Sigmoid colon (tissue), 7 donors: ENCODE data around the gene ZP2. TPM values are rescaled to one million over a fixed set of nuclear protein-coding genes. Genes with fewer than 3 reads are reported as not detected.
"Not testable (repeated sequence)": the region's sequence is repeated elsewhere in the genome, so short reads cannot be mapped to it uniquely, and the experiment has no call there.

Source experiments
- DNase-seq: peaks from one replicate; pipeline ENCODE4 v3.0.0-alpha.2; 2019
- H3K27ac ChIP-seq, 4 donors: fragments of 200-600 bp; sonication (generic); one replicate each; pipeline ENCODE4 v1.5.1; 2016 to 2019; ENCODE audit warnings: mild to moderate bottlenecking in 1 of 4
- H3K27me3 ChIP-seq, 3 donors: fragments of 200-600 bp; sonication (generic); one replicate each; pipeline ENCODE4 v1.5.1; 2019; ENCODE audit warnings: mild to moderate bottlenecking in 1 of 3
- H3K36me3 ChIP-seq, 4 donors: fragments of 200-600 bp; sonication (generic); one replicate each; pipeline ENCODE4 v1.5.1; 2016 to 2019
- H3K4me1 ChIP-seq, 4 donors: fragments of 200-600 bp; sonication (generic); one replicate each; pipeline ENCODE4 v1.5.1; 2017 to 2019
- H3K4me3 ChIP-seq, 4 donors: fragments of 200-600 bp; sonication (generic); one replicate each; pipeline ENCODE4 v1.5.1; 2017 to 2019; ENCODE audit warnings: mild to moderate bottlenecking in 2 of 4, moderate library complexity in 1 of 4
- H3K9me3 ChIP-seq, 4 donors: fragments of 200-600 bp in 3 of 4; sonication (generic) in 3 of 4; one replicate each; pipeline versions ENCODE4 v1.5.1 to v1.6.1; 2013 to 2019
- EP300 ChIP-seq, 4 donors: sonication (generic); formaldehyde crosslinking; IDR thresholded peaks; one replicate each; pipeline ENCODE4 v1.6.1; 2017; ENCODE audit warnings: antibody characterized with exemption in 4 of 4
- POLR2A ChIP-seq, 2 donors: fragments of 450-650 bp; IDR thresholded peaks; one replicate each; pipeline ENCODE4 v1.6.1; 2016; ENCODE audit warnings: antibody characterized with exemption in 2 of 2, mild to moderate bottlenecking in 2 of 2, moderate library complexity in 2 of 2
- POLR2AphosphoS5 ChIP-seq, 4 donors: sonication (generic); formaldehyde crosslinking; IDR thresholded peaks; one replicate each; pipeline ENCODE4 v1.6.1; 2017; ENCODE audit warnings: antibody characterized with exemption in 4 of 4
- WGBS, 2 donors: extraction: QIAGEN DNeasy Blood & Tissue Kit; methylation state at CpG; one replicate each; pipeline ENCODE4 v1.1.7; 2013; 5-methylcytosine and 5-hydroxymethylcytosine counted together
- intact Hi-C: fragments of 100-400 bp; cut with DNase I; formaldehyde crosslinking; loops from one replicate; pipeline ENCODE4 v1.15.1; 2023
- polyA plus RNA-seq, 3 donors: library from polyadenylated mRNA; stranded (reverse); fragments of 200-250 nt; gene quantifications; one replicate each; pipeline ENCODE4 v1.2.3, GENCODE V29; 2013
- total RNA-seq, 4 donors: library from RNA; depleted of rRNA; stranded (reverse); fragments of >200 nt; gene quantifications; one replicate each; pipeline ENCODE4 v1.1.0, GENCODE V29; 2016
- TF ChIP-seq, protein P1 (sequence below), 4 experiments: fragments of 450-650 bp in 3 of 4; fragments of 200-600 bp in 1 of 4; IDR thresholded peaks; one replicate each; pipeline ENCODE4 v1.5.1; 2016 to 2019; ENCODE audit warnings: antibody characterized with exemption in 4 of 4, mild to moderate bottlenecking in 3 of 4, moderate library complexity in 2 of 4
- donor health status: healthy with polysubstance abuse.
- donor health status: Bipolar disorder and iron deficiency.
- donor health status: healthy.

Gene ZP2
- total and polyA plus RNA-seq, 7 donors: 0.03 TPM; not detected in 6

DNA sequence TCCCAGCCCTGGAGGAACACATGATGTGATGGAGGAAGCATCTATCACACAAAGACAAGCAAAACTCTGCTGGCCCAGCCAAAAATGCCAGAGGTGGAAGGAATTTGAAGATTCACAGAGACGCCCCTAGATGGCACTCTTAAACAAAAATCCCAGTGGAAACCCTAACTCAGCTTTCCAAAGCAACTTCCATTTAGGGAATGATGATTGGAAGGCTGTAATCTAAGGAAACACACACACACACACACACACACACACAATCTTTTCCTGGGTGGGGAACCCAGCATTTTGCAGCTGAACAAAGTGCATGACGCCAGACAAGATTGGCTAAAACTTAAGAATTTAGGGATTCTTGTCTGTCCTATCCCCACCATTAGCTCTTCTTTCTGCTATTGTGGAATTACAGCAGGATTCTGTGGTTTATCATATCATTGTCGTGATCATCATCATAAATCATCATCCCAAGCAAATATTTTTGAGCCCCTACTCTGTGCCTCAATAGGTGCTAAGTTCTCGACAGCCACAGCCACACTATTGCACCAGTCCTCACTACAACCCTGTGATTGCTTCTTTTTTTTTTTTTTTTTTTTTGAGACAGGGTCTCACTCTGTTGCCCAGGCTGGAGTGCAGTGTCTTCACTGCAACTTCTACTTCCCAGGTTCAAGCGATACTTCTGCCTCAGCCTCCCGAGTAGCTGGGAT is 54.5 kb downstream of the ZP2 start:
- Histone ChIP-seq H3K4me3 (no peak overlapping the region), H3K27ac (peak overlapping the region; percentile 85 to 93 (median 89))

DNA sequence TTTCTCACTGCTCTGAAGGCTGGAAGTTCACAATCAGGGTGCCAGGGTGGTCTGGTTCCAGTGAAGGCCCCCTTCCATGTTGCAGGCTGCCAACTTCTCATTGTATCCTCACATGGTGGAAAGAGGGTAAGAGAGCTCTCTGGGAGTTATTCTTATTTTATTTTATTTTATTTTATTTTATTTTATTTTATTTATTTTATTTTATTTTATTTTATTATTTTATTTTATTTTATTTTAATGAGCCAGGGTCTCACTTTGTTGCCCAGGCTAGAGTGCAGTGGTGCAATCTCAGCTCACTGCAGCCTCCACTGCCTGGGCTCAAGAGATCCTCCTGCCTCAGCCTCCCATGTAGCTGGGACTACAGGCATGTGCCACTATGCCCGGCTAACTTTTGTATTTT is 55.4 kb downstream of the ZP2 start:
- H3K4me3 ChIP-seq, H3K9me3 ChIP-seq, H3K36me3 ChIP-seq, H3K27ac ChIP-seq, DNase-seq, H3K27me3 ChIP-seq: not testable (repeated sequence)
- H3K4me1 ChIP-seq: peaks cover 0 to 31% (median 30%) of the 10 kb centered on the region in 4 donors
- intact Hi-C loops: loop anchor here (5.0 to 10.0 kb wide), 3 partner anchors 121 to 399 kb away; partner anchors contain the start of genes CRYM, DCUN1D3 and LYRM1
- WGBS, 2 donors: 45 to 78% methylated on average over 1 of the region's 1 CpG

More for the DNA sequence above, 54.5 kb downstream of the ZP2 start:
- H3K9me3 ChIP-seq: no peaks in the 10 kb centered on the region
- peaks cover 0 to 40% (median 38%) of the 10 kb centered on the region in 4 donors for H3K4me1 ChIP-seq
- 41 to 59% methylated on average over 6 of the region's 6 CpGs for WGBS, 2 donors
- no peaks in the 10 kb centered on the region for H3K36me3 ChIP-seq
- TF ChIP-seq EP300 (IDR thresholded peaks at IDR 0.05) (no peak), POLR2AphosphoS5 (IDR thresholded peaks at IDR 0.05) (peak in 1 of 4 donors; percentile 27)
- TF ChIP-seq, protein P1, sequence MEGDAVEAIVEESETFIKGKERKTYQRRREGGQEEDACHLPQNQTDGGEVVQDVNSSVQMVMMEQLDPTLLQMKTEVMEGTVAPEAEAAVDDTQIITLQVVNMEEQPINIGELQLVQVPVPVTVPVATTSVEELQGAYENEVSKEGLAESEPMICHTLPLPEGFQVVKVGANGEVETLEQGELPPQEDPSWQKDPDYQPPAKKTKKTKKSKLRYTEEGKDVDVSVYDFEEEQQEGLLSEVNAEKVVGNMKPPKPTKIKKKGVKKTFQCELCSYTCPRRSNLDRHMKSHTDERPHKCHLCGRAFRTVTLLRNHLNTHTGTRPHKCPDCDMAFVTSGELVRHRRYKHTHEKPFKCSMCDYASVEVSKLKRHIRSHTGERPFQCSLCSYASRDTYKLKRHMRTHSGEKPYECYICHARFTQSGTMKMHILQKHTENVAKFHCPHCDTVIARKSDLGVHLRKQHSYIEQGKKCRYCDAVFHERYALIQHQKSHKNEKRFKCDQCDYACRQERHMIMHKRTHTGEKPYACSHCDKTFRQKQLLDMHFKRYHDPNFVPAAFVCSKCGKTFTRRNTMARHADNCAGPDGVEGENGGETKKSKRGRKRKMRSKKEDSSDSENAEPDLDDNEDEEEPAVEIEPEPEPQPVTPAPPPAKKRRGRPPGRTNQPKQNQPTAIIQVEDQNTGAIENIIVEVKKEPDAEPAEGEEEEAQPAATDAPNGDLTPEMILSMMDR (IDR thresholded peaks at IDR 0.05): peak in 3 of 4 experiments; percentile 43 to 53 (median 52)
- intact Hi-C loops: loop anchor here (5.0 to 10.0 kb wide), 3 partner anchors 120 to 398 kb away; partner anchors contain the start of genes CRYM, DCUN1D3 and LYRM1
- no peaks in the 10 kb centered on the region for H3K27me3 ChIP-seq
- peak; percentile 69 for DNase-seq

DNA sequence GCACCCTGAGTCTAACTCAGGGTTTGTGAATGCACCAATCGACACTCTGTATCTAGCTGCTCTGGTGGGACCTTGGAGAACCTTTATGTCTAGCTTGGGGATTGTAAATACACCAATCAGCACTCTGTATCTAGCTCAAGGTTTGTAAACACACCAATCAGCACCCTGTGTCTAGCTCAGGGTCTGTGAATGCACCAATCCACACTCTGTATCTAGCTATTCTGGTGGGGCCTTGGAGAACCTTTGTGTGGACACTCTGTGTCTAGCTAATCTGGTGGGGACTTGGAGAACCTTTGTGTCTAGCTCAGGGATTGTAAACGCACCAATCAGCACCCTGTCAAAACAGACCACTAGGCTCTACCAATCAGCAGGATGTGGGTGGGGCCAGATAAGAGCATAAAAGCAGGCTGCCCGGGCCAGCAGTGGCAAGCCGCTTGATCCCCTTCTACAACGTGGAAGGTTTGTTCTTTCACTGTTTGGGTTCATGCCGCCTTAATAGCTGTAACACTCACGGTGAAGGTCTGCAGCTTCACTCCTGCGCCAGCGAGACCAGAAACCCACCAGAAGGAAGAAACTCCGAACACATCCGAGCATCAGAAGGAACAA is 58.1 kb downstream of the ZP2 start:
- H3K4me1 ChIP-seq: peaks cover 0 to 24% (median 17%) of the 10 kb centered on the region in 4 donors
- H3K4me3 ChIP-seq, DNase-seq, H3K27me3 ChIP-seq, H3K36me3 ChIP-seq, H3K9me3 ChIP-seq, H3K27ac ChIP-seq: not testable (repeated sequence)
- WGBS, 2 donors: 88 to 94% methylated on average over 11 of the region's 11 CpGs
- intact Hi-C loops: loop anchor here (10.0 kb wide), 1 partner anchor 402 kb away; no protein-coding TSS in a partner anchor

DNA sequence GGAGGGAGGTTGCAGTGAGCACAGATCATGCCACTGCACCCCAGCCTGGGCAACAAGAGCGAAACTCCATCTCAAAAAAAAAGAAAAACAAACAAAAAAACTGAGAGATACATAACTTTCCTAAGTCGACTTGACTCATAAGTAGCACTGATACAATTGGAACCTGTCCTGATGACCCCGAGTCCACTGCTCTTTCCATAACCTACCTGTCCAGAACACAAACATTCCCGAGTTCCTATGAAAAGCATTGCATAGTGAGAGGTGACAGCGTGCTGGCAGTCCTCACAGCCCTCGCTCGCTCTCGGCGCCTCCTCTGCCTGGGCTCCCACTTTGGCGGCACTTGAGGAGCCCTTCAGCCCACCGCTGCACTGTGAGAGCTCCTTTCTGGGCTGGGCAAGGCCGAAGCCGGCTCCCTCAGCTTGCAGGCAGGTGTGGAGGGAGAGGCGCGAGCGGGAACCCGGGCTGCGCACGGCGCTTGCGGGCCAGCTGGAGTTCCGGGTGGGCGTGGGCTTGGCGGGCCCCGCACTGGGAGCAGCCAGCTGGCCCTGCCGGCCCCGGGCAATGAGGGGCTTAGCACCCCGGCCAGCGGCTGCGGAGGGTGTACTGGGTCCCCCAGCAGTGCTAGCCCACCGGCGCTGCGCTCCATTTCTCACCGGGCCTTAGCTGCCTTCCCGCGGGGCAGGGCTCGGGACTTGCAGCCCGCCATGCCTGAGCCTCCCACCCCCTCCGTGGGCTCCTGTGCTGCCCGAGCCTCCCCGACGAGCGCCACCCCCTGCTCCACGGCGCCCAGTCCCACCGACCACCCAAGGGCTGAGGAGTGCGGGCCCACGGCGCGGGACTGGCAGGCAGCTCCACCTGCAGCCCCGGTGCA is 59.0 kb downstream of the ZP2 start:
- H3K9me3 ChIP-seq, H3K36me3 ChIP-seq, H3K4me3 ChIP-seq, H3K27ac ChIP-seq, DNase-seq, H3K27me3 ChIP-seq: not testable (repeated sequence)
- intact Hi-C loops: loop anchor here (10.0 kb wide), 1 partner anchor 402 kb away; no protein-coding TSS in a partner anchor
- peaks cover 0 to 16% (median 8%) of the 10 kb centered on the region in 4 donors for H3K4me1 ChIP-seq
- 88 to 92% methylated on average over 51 of the region's 51 CpGs for WGBS, 2 donors

DNA sequence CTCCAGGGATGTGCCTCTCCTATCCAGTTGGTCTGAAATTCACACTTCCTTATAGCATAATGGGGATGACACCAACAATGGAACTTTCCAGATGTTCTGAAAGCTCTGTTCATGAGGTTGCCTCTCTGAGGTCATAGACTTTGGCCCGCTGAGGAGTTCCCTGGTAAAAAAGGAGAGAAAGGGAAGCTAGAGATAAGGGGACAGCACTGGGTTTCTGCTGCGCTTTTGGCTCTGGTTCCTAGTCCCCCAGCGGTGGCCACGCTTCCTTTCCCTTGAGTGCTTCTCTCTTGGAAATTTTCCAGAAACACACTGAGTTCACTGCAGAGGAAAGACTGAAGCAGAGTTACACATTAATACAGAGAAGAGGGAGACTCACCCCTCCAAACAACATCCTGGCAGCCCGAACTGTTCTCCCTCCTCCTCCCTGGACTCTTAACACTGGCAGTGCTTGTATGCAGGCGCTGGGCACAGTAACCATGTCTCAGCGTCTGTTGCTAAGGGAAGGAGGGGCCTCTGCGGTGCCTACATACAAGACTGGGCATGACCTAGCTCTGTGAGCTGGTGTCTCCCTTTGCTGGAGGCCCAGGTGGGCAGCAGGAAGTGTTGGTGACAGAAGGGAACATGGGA is 60.9 kb downstream of the ZP2 start, which contains the start of gene DNAH3:
TSS of gene DNAH3 (minus strand) at position 472 of the 627 bp plus-strand sequence. CDS start 527 bp downstream, outside the sequence.
- WGBS, 2 donors: 4 to 20% methylated on average over 8 of the region's 8 CpGs
- Histone ChIP-seq H3K36me3 (no peaks in the 10 kb centered on the region), H3K4me3 (no peak within 1 kb of the TSS), H3K9me3 (no peaks in the 10 kb centered on the region), H3K27me3 (no peaks in the 10 kb centered on the region), H3K27ac (no peak within 1 kb of the TSS), H3K4me1 (peaks cover 0 to 9% (median 3%) of the 10 kb centered on the region in 4 donors)
- no peak for DNase-seq
- intact Hi-C loops: loop anchor here (10.0 kb wide), 1 partner anchor 404 kb away; no protein-coding TSS in a partner anchor
- TF ChIP-seq POLR2A (IDR thresholded peaks at IDR 0.05): no peak
- no peak for TF ChIP-seq EP300 (IDR thresholded peaks at IDR 0.05)
- no peak for TF ChIP-seq POLR2AphosphoS5 (IDR thresholded peaks at IDR 0.05)
- TF ChIP-seq, protein P1 (IDR thresholded peaks at IDR 0.05): no peak

Other genes starting within 250 kb of the ZP2 start
- not detected for gene DNAH3, start 60.7 kb downstream of the ZP2 start, total RNA-seq
- under 1 TPM; 0.26 to 0.92 (median 0.60) TPM for gene DNAH3, start 60.7 kb downstream of the ZP2 start, polyA plus RNA-seq
- gene LDAF1, start 52.9 kb downstream of the ZP2 start, total RNA-seq: 100 to 1,000 TPM; 111 to 158 (median 123) TPM
- 10 to 100 TPM; 28.0 to 36.6 (median 33.4) TPM for gene LDAF1, start 52.9 kb downstream of the ZP2 start, polyA plus RNA-seq
- under 1 TPM in 1 of 4 donors, not detected in 3; 0.28 TPM for gene ANKS4B, start 22.1 kb upstream of the ZP2 start, total RNA-seq
- 10 to 100 TPM; 19.5 to 32.4 (median 22.8) TPM for gene ANKS4B, start 22.1 kb upstream of the ZP2 start, polyA plus RNA-seq
- gene CRYM, start 66.7 kb upstream of the ZP2 start, total RNA-seq: 1 to 10 TPM; 1.6 to 6.1 (median 4.6) TPM
- 10 to 100 TPM in 2 of 3 donors, 1 to 10 TPM in 1; 7.8 to 24.7 (median 19.8) TPM for gene CRYM, start 66.7 kb upstream of the ZP2 start, polyA plus RNA-seq